K562 (cell line): ENCODE measurements around the gene IDH2. TPM values are rescaled to one million over a fixed set of nuclear protein-coding genes. Genes with fewer than 3 reads are reported as not detected.

Experiments used
- BDP1 ChIP-seq: IDR thresholded peaks from 3 replicates; pipeline ENCODE4 v1.6.1; 2011; ENCODE audit not compliant: insufficient read length, insufficient read depth
- HNRNPH1 ChIP-seq: fragments of 200-400 bp; formaldehyde crosslinking; optimal IDR thresholded peaks from 2 replicates; pipeline ENCODE3; 2017; ENCODE audit warnings: low read depth, mild to moderate bottlenecking, low read length, moderate library complexity
- LEF1 ChIP-seq: fragments of 450-650 bp; IDR thresholded peaks from 2 replicates; pipeline ENCODE4 v1.6.1; 2016; ENCODE audit warnings: mild to moderate bottlenecking
- NCOA1 ChIP-seq: fragments of 450-650 bp; IDR thresholded peaks from 2 replicates; pipeline ENCODE4 v1.6.1; 2016; ENCODE audit warnings: low read depth
- NRF1 ChIP-seq, 2 experiments: fragments of 450-650 bp; IDR thresholded peaks in 1 of 2; conservative IDR thresholded peaks in 1 of 2; 2 replicates each; pipeline ENCODE4 v1.6.1; 2014; ENCODE audit warnings: mild to moderate bottlenecking in 2 of 2
- PHF8 ChIP-seq: fragments of 200-600 bp; sonication (generic); IDR thresholded peaks from 2 replicates; pipeline ENCODE4 v1.6.1; 2012; ENCODE audit warnings: mixed run types, mild to moderate bottlenecking, inconsistent platforms, low read length, moderate library complexity, borderline replicate concordance
- PHTF2 ChIP-seq: fragments of 250-450 bp; sonication (Bioruptor Pico); IDR thresholded peaks from 2 replicates; pipeline ENCODE4 v1.5.0; 2021; ENCODE audit warnings: mild to moderate bottlenecking
- PRMT5 ChIP-seq: sonication (generic); formaldehyde crosslinking; IDR thresholded peaks from 2 replicates; pipeline ENCODE4 v1.5.0; 2020; ENCODE audit warnings: missing genetic modification reagents
- RBM15 ChIP-seq: fragments of 200-400 bp; formaldehyde crosslinking; IDR thresholded peaks from 2 replicates; pipeline ENCODE4 v1.6.1; 2018; ENCODE audit warnings: mild to moderate bottlenecking, low read length, moderate library complexity; ENCODE audit not compliant: insufficient read depth
- YY1 ChIP-seq, 3 experiments: IDR thresholded peaks; 2 replicates each; pipeline ENCODE4 v1.6.1; 2011; ENCODE audit warnings: low read length in 2 of 3, mild to moderate bottlenecking in 2 of 3, moderate library complexity in 2 of 3, borderline replicate concordance in 1 of 3, control low read depth in 1 of 3, low read depth in 1 of 3; ENCODE audit not compliant: insufficient read depth in 3 of 3, insufficient replicate concordance in 2 of 3, control insufficient read depth in 1 of 3, insufficient read length in 1 of 3; ENCODE audit errors: extremely low read depth in 1 of 3
- ZNF740 ChIP-seq, 3 experiments: fragments of 200-800 bp in 1 of 3; sonication (Bioruptor generic) in 1 of 3; sonication (generic) in 1 of 3; formaldehyde crosslinking in 1 of 3; IDR thresholded peaks; 2 replicates each; pipeline versions ENCODE4 v1.6.1 to v1.8.0; 2016 to 2022; ENCODE audit warnings: mild to moderate bottlenecking in 2 of 3, missing compliant biosample characterization in 2 of 3, missing genetic modification characterization in 2 of 3, missing genetic modification reagents in 1 of 3
- ZNF766 ChIP-seq: fragments of 200-800 bp; sonication (Bioruptor generic); conservative IDR thresholded peaks from 2 replicates; pipeline ENCODE4 v1.6.1; 2016; ENCODE audit warnings: missing genetic modification characterization, missing compliant biosample characterization
- polyA plus RNA-seq, 8 experiments: library from polyadenylated mRNA; depleted of rRNA in 4 of 8; stranded (reverse) in 5 of 8; unstranded in 3 of 8; fragments of >200 nt; fragmentation: Nextera tagmentation in 2 of 8; fragmentation: Illumina TruSeq in 1 of 8; extraction: Ambion mirVana in 2 of 8; extraction: Trizol in 1 of 8; gene quantifications; 2 replicates each; pipeline versions ENCODE4 v1.2.1 to v1.2.3, GENCODE V29; 2011 to 2014; ENCODE audit warnings: inconsistent platforms in 1 of 8, missing spikeins in 1 of 8
- total RNA-seq, 7 experiments: library from RNA; depleted of rRNA in 6 of 7; stranded (reverse); fragments of >200 nt in 6 of 7; fragmentation: Illumina TruSeq in 2 of 7; extraction: Trizol in 2 of 7; gene quantifications; 2 replicates each; pipeline versions ENCODE4 v1.2.1 to v1.2.3, GENCODE V29; 2011 to 2021; ENCODE audit warnings: low replicate concordance in 1 of 7

The IDH2 gene
- total and polyA plus RNA-seq, 9 of the 15 experiments (the other 6 are each of a cell fraction or from before 2014, with no cell fraction given): 0.70 to 99.9 (median 59.2) TPM

- no peak for TF ChIP-seq ZNF740 (CRISPR knock-in tag; IDR thresholded peaks at IDR 0.05)
- no peak for TF ChIP-seq ZNF740 (tag; IDR thresholded peaks at IDR 0.05)
- no peak for TF ChIP-seq LEF1
- TF ChIP-seq NCOA1: no peak
- TF ChIP-seq RBM15: no peak
- TF ChIP-seq PHTF2 (CRISPR knock-in tag): no peak
- no peak for TF ChIP-seq HNRNPH1
- TF ChIP-seq YY1 (IDR thresholded peaks at IDR 0.05; ENCODE audit: borderline replicate concordance in 1 of 3, control insufficient read depth in 1 of 3, extremely low read depth in 1 of 3, insufficient read depth in 3 of 3, insufficient read length in 1 of 3, insufficient replicate concordance in 2 of 3, low read depth in 1 of 3, low read length in 2 of 3): no peak
- TF ChIP-seq NRF1 (conservative IDR thresholded peaks at IDR 0.05 in 1 of 2, IDR thresholded peaks at IDR 0.05 in 1 of 2): no peak
- TF ChIP-seq BDP1: no peak
- TF ChIP-seq ZNF766 (CRISPR knock-in tag): no peak
- no peak for TF ChIP-seq PRMT5 (CRISPR knock-in tag)
- TF ChIP-seq PHF8: no peak
Measured at GRCh38 chr15:90126022-90126421, 23.8 kb upstream of the IDH2 start (continued).
